Inferior parietal cortex (tissue), 1 donor: ENCODE results near the gene FBXO34.

Experiments used
- DNase-seq: peaks from one replicate; pipeline ENCODE4 v3.0.0-alpha.2; 2016; ENCODE audit errors: extremely low spot score

Gene FBXO34, protein sequence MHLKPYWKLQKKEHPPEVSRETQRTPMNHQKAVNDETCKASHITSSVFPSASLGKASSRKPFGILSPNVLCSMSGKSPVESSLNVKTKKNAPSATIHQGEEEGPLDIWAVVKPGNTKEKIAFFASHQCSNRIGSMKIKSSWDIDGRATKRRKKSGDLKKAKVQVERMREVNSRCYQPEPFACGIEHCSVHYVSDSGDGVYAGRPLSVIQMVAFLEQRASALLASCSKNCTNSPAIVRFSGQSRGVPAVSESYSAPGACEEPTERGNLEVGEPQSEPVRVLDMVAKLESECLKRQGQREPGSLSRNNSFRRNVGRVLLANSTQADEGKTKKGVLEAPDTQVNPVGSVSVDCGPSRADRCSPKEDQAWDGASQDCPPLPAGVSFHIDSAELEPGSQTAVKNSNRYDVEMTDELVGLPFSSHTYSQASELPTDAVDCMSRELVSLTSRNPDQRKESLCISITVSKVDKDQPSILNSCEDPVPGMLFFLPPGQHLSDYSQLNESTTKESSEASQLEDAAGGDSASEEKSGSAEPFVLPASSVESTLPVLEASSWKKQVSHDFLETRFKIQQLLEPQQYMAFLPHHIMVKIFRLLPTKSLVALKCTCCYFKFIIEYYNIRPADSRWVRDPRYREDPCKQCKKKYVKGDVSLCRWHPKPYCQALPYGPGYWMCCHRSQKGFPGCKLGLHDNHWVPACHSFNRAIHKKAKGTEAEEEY

DNA sequence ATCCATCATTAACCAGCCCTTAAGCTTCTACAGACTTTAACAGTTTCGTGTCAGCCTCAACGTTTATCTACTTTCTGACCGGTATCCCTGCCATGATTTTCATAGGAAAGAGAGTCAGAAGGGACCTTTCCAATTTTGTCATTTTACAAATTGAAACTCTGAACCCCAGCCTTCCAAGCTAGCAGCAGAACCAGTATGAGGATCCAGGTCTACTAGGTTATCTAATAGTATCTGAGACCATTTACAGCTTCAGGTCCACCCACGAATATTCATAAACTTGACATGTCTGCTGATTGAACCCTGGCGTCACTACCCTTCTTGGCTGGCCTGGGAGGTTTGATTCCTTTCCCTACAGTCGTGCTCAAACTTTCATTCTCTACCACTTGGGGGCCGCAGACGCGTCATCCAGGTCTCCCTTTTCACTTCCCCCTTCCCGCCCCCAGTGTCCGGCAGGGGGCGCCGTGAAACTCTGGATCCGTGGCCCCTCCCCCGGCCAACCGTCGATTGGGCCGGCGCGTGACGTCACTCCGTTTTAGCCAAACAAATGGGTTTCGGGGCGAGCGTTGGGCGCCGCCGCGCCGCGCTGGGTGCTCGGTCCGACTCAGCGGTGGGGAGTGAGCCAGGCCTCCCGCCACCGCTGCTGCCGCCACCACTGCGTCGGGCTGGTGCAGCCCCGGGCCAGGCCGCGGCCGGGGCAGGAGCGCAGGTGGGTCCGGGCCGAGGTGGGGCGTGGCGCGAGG is at the start of gene FBXO34:
FBXO34 (plus strand) TSS at position 590 of the 740 bp plus-strand sequence. CDS start 78,970 bp downstream, outside the sequence.
- peak; percentile 99 for DNase-seq

GRCh38 chr14:55221968-55222367 is 49.3 kb upstream of the FBXO34 start:
- DNase-seq: no peak

DNA sequence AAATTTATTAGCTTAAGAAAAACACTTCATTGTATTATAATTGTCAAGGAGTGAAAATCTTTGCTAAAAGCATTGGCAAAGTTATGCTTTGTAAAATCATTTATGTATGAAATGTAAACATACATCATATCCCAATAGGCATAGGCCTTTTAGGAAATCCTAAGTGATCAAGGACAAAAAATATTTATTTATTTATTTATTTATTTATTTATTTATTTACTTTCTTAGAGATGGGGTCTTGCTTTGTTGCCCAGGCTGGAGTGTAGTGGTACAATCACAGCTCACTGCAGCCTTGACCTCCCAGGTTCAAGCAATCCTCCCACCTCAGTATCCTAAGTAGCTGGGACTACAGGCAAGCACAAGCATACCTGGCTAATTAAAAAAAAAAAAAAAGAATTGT is 47.9 kb upstream of the FBXO34 start:
- no peak for DNase-seq

- DNase-seq: no peak
Measured at GRCh38 chr14:55228261-55228660, 43.0 kb upstream of the FBXO34 start.

- no peak for DNase-seq
Measured at GRCh38 chr14:55233591-55233990, 37.6 kb upstream of the FBXO34 start.

GRCh38 chr14:55238019-55238680 is 33.1 kb upstream of the FBXO34 start:
- no peak for DNase-seq

GRCh38 chr14:55239320-55239719 is 31.9 kb upstream of the FBXO34 start:
- DNase-seq: no peak

- no peak for DNase-seq
Measured at GRCh38 chr14:55240526-55241178, 30.6 kb upstream of the FBXO34 start.

DNA sequence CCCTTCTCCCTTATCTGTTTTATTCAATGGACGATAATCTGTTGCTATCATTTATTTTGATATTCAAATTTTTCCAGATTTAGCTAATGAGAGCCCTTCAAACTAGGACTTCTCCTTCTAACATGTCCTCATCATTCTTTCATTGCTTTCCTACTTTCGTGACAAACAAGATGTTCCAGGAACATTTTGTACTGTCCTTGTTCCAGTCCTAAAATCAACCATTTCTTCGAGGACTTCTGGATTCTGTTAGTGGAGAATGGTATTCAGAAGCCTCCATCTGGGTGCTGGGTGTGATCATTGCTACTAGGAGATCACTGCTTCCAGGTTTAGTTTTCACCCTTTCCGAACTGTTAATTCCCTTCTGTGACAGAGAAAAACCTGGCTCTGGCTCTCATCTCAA is 29.5 kb upstream of the FBXO34 start:
- DNase-seq: peak; percentile 22

DNA sequence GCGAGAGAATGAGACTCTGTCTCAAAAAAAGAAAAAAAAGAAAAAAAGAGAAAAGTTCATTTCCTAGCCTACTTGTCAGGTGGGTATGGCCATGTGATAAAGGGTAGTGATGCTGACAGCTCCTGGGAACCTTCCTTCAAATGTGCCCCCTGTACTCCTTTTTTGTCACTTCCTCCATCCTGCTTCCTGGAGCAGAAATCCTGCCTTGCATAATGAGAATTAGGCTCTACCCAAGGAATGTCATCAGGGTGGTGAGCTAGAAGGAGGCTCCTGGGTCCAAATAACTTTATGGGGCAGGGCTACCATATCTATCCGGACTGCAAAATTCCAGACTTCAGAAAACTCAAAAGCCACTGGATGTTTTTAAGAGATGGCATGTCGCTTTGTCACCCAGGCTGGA is 27.8 kb upstream of the FBXO34 start:
- no peak for DNase-seq

DNA sequence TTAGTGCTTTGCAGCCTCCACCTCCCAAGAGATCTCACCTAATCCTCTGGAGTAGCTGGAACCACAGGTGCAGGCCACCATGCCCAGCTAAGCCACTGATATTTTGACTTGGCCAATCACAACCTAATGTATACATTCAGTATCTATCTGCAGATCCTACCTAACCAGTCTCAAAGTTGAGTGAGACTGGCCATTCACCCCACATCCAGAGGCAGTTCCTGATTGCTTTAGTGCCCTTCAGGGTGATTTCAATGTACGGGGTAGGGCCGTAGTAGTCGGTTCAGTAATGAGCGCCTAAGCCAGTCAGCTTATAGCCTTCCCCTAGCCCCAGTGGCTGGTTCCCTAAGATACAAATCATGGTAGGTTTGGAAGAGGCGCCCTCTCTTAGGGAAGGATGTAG is 27.4 kb upstream of the FBXO34 start:
- no peak for DNase-seq

DNA sequence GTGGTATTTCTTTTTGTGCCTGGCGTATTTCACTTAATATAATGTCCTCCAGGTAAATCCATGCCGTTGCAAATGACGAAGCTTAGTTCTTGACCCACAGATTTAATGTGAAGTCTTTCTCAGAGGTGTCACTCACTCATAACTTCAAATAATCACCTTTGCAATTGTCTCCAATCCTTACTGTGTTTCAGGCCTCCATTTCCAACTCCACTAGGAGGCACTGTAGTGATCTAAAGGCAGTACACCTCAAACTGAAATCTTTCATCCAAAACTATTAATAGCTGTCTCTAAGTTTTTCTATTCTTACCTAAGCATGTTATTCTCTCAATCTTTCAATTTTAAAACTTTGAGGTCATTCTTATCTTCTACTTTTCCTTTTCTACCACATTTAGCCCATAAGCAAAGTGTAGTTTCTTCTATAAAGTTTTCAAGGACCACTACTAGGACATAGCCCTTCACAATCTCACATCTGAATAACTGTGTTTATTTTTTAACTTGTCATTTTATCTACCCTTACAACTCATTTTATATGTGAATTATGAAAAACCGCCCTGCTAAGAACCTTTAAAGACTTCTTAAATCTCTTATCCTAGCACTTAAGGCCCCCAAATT is 25.5 kb upstream of the FBXO34 start:
- DNase-seq: no peak

DNA sequence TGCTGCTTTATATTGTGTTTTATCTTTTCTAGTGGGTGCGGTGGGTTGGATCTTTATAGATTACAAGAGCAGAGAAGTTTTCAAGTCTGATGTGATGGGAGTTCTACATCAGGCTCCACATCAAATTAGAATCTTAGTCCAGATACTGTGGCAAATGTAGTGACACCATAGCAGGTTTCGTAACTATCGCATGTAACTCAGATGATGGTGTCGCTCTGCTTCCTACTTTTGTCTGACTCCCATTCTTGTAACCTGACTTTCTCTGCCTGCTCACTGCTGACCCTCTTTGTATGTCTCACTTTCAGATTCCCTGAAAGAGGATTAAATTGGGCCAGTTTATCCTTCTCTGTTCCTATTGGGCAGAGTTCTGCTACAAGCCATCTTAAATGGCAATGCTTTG is 22.8 kb upstream of the FBXO34 start:
- no peak for DNase-seq

GRCh38 chr14:55249423-55249822 is 21.8 kb upstream of the FBXO34 start:
- no peak for DNase-seq

GRCh38 chr14:55253276-55253675 is 17.9 kb upstream of the FBXO34 start:
- DNase-seq: no peak

- DNase-seq: no peak
Measured at GRCh38 chr14:55254581-55254980, 16.6 kb upstream of the FBXO34 start.

- DNase-seq: no peak
Measured at GRCh38 chr14:55255979-55256378, 15.2 kb upstream of the FBXO34 start.

DNA sequence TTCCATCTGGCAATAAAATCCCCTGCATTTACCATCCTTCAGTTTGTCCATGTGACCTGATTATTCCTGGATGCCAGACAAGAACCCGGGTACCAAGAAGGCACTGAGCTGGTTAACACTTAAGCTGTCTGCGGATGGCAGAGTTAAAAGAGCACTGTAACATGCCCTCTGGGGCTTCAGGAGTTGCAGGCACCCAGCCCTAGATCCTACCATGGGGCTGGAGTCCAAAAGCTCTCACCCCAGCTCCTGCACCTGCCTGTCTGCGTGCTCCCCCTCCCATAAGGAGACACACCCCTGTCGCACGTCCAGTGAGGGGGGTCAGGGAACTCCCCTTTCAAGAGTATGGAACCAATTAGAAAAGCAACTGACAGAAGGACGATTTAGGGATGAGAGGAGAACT is 14.6 kb upstream of the FBXO34 start:
- no peak for DNase-seq

GRCh38 chr14:55265197-55265596 is 6.0 kb upstream of the FBXO34 start:
- DNase-seq: no peak

DNA sequence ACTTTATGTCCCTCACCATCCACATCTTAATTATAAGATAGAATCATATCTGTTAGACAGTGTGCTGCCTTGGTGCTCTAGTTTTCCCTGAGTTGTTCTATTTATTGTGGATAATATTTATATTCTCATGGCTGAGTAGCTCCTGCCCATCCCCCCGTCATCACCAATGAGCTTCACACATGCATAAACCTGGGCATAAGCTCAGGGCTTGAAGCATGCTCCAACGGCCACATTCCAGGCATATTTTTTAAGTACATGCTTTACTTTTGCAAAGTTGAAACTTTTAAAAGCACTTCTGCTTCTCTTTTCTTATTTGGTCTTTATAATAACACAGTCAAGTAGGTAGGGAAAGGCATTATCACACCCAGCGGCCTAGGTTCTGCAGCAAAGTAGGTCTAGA is 3.4 kb upstream of the FBXO34 start:
- DNase-seq: no peak
